ENCODE measurements around the gene BCAT1.
"Not testable (repeated sequence)": the region's sequence is repeated elsewhere in the genome, so short reads cannot be mapped to it uniquely, and the experiment has no call there.

The BCAT1 gene

GRCh38 chr12:24898606-24899005 lies 50.3 kb downstream of the BCAT1 start:
- no peak for DNase-seq (ENCODE audit: low read depth)

- no peak for DNase-seq (ENCODE audit: low read depth)
These were observed 50.7 kb downstream of the BCAT1 start for GRCh38 chr12:24898185-24898584.

- no peak for DNase-seq (ENCODE audit: low read depth)
These were observed 52.7 kb downstream of the BCAT1 start for GRCh38 chr12:24896171-24896570.

GRCh38 chr12:24895612-24896011 lies 53.3 kb downstream of the BCAT1 start:
- DNase-seq (ENCODE audit: low read depth) = no peak

GRCh38 chr12:24894879-24895278 lies 54.0 kb downstream of the BCAT1 start:
- DNase-seq (ENCODE audit: low read depth) = no peak

GRCh38 chr12:24890048-24890803 lies 58.7 kb downstream of the BCAT1 start:
- no peak for DNase-seq (ENCODE audit: low read depth)

GRCh38 chr12:24889411-24889810 lies 59.5 kb downstream of the BCAT1 start:
- DNase-seq (ENCODE audit: low read depth) = no peak

- no peak for DNase-seq (ENCODE audit: low read depth)
These were observed 60.1 kb downstream of the BCAT1 start for GRCh38 chr12:24888813-24889212.

- DNase-seq (ENCODE audit: low read depth) = no peak
These were observed 64.0 kb downstream of the BCAT1 start for GRCh38 chr12:24884911-24885310.

GRCh38 chr12:24881724-24882371 lies 67.1 kb downstream of the BCAT1 start:
- DNase-seq (ENCODE audit: low read depth) = no peak

GRCh38 chr12:24881227-24881626 lies 67.7 kb downstream of the BCAT1 start:
- DNase-seq (ENCODE audit: low read depth) = no peak

- DNase-seq (ENCODE audit: low read depth) = no peak
These were observed 68.2 kb downstream of the BCAT1 start for GRCh38 chr12:24880732-24881131.

- no peak for DNase-seq (ENCODE audit: low read depth)
These were observed 69.3 kb downstream of the BCAT1 start for GRCh38 chr12:24879644-24880043.

- DNase-seq (ENCODE audit: low read depth) = no peak
These were observed 73.9 kb downstream of the BCAT1 start for GRCh38 chr12:24875014-24875413.

GRCh38 chr12:24872211-24872610 lies 76.7 kb downstream of the BCAT1 start:
- DNase-seq (ENCODE audit: low read depth) = no peak

GRCh38 chr12:24866139-24866538 lies 82.8 kb downstream of the BCAT1 start:
- not testable (repeated sequence) for DNase-seq (ENCODE audit: low read depth)

- no peak for DNase-seq (ENCODE audit: low read depth)
These were observed 84.1 kb downstream of the BCAT1 start for GRCh38 chr12:24864796-24865125.

- no peak for DNase-seq (ENCODE audit: low read depth)
These were observed 86.9 kb downstream of the BCAT1 start for GRCh38 chr12:24861766-24862540.

GRCh38 chr12:24860546-24860945 lies 88.4 kb downstream of the BCAT1 start:
- no peak for DNase-seq (ENCODE audit: low read depth)

GRCh38 chr12:24856541-24856940 lies 92.4 kb downstream of the BCAT1 start:
- DNase-seq (ENCODE audit: low read depth) = no peak

- no peak for DNase-seq (ENCODE audit: low read depth)
These were observed 94.0 kb downstream of the BCAT1 start for GRCh38 chr12:24854908-24855307.

- DNase-seq (ENCODE audit: low read depth) = no peak
These were observed 94.9 kb downstream of the BCAT1 start for GRCh38 chr12:24854017-24854416.

- DNase-seq (ENCODE audit: low read depth) = peak; percentile 66
These were observed 95.3 kb downstream of the BCAT1 start for GRCh38 chr12:24853588-24853987.
